HCT116 (cell line): ENCODE data around the gene GGA1. TPM values are rescaled to one million over a fixed set of nuclear protein-coding genes. Genes with fewer than 3 reads are reported as not detected.

Experiments used
- ATAC-seq: fragments of 200-7000 bp; cut with Tn5 transposase; 2 replicates; pipeline ENCODE4 v1.9.1; 2020; ENCODE audit warnings: mild to moderate bottlenecking, moderate library complexity
- BruUV-seq: library from RNA; stranded (reverse); fragments of 400-500 nt; replicated peaks from 2 replicates; lab custom pipeline; 2021; lab: Mats Ljungman, UMichigan
- CTCF ChIA-PET: fragments of 300-600 bp; sonication (Branson Sonifier 250); formaldehyde crosslinking; loops from one replicate; lab custom pipeline; 2021; ENCODE audit warnings: antibody characterized with exemption; lab: Charles Lee
- POLR2A ChIA-PET: fragments of 300-600, 350-600 bp; sonication (Branson Sonifier 250); formaldehyde crosslinking; loops from one replicate; lab custom pipeline; 2021; ENCODE audit warnings: antibody characterized with exemption; lab: Charles Lee
- RAD21 ChIA-PET, 2 experiments: fragments of 300-600 bp; sonication (Branson Sonifier 250); formaldehyde crosslinking; loops; one replicate each; lab custom pipeline; 2023; ENCODE audit warnings: low total read pairs in 2 of 2; ENCODE audit not compliant: uncharacterized antibody in 2 of 2, unreplicated experiment in 2 of 2, low non-redundant PET in 1 of 2; lab: Charles Lee
- DNase-seq: peaks from one replicate; pipeline ENCODE4 v3.0.0-alpha.2; 2010; ENCODE audit warnings: low read depth, low spot score
- H2AFZ ChIP-seq: fragments of 200-600 bp; shearing (Covaris generic), sonication (generic); 2 replicates; pipeline ENCODE4 v1.6.1; 2017; ENCODE audit warnings: low read depth, mixed run types, mixed read lengths, antibody characterized with exemption, low read length; ENCODE audit not compliant: poor library complexity, severe bottlenecking
- H3K27ac ChIP-seq: 2 replicates; pipeline ENCODE4 v1.5.1; 2012; ENCODE audit warnings: low read depth, low read length
- H3K27me3 ChIP-seq: fragments of 200-600 bp; sonication (generic); 2 replicates; pipeline ENCODE4 v1.6.1; 2016; ENCODE audit warnings: mixed run types, low read length, mixed read lengths; ENCODE audit not compliant: insufficient read depth
- H3K36me3 ChIP-seq, 2 experiments: fragments of 200-500 bp in 1 of 2; fragments of 200-600 bp in 1 of 2; sonication (Bioruptor generic) in 1 of 2; sonication (generic) in 1 of 2; 2 replicates each; pipeline versions ENCODE4 v1.5.1 to v1.6.1; 2014 to 2016; ENCODE audit warnings: low read length in 2 of 2, inconsistent platforms in 1 of 2, mixed read lengths in 1 of 2, mixed run types in 1 of 2; ENCODE audit not compliant: insufficient read depth in 2 of 2, control insufficient read depth in 1 of 2
- H3K4me1 ChIP-seq, 2 experiments: fragments of 200-600 bp in 1 of 2; sonication (generic) in 1 of 2; 2 replicates each; pipeline versions ENCODE4 v1.5.1 to v1.6.1; 2012 to 2017; ENCODE audit warnings: low read length in 2 of 2, inconsistent platforms in 1 of 2, mild to moderate bottlenecking in 1 of 2, mixed read lengths in 1 of 2, mixed run types in 1 of 2, moderate library complexity in 1 of 2; ENCODE audit not compliant: insufficient read depth in 2 of 2, control insufficient read depth in 1 of 2
- H3K4me2 ChIP-seq: fragments of 200-600 bp; sonication (generic); 2 replicates; pipeline ENCODE4 v1.6.1; 2017; ENCODE audit warnings: mixed run types, low read length, mixed read lengths
- H3K4me3 ChIP-seq, 2 experiments: fragments of 200-600 bp in 1 of 2; sonication (generic) in 1 of 2; replicated peaks in 1 of 2; 2 replicates each; pipeline ENCODE4 v1.5.1; 2011 to 2016; ENCODE audit warnings: low read length in 2 of 2, control low read depth in 1 of 2, low read depth in 1 of 2, mild to moderate bottlenecking in 1 of 2, mixed read lengths in 1 of 2, mixed run types in 1 of 2
- H3K79me2 ChIP-seq: fragments of 200-600 bp; sonication (generic); 2 replicates; pipeline ENCODE4 v1.6.1; 2017; ENCODE audit warnings: mild to moderate bottlenecking, mixed run types, low read length, moderate library complexity, mixed read lengths; ENCODE audit not compliant: insufficient read depth
- H3K9ac ChIP-seq: fragments of 200-600 bp; sonication (generic); 2 replicates; pipeline ENCODE4 v1.6.1; 2016; ENCODE audit warnings: low read length, mixed read lengths
- H3K9me2 ChIP-seq: fragments of 200-600 bp; sonication (generic), shearing (Covaris generic); 2 replicates; pipeline ENCODE4 v1.6.1; 2017; ENCODE audit warnings: mixed run types, mild to moderate bottlenecking, moderate library complexity; ENCODE audit not compliant: insufficient read depth
- H3K9me3 ChIP-seq, 2 experiments: fragments of 200-500 bp in 1 of 2; fragments of 200-600 bp in 1 of 2; sonication (Bioruptor generic) in 1 of 2; sonication (generic) in 1 of 2; 2 replicates each; pipeline ENCODE4 v1.6.1; 2014 to 2017; ENCODE audit warnings: low read length in 2 of 2, mixed read lengths in 2 of 2, inconsistent platforms in 1 of 2, low read depth in 1 of 2, mild to moderate bottlenecking in 1 of 2, mixed run types in 1 of 2, moderate library complexity in 1 of 2; ENCODE audit not compliant: control insufficient read depth in 1 of 2, insufficient read depth in 1 of 2
- H4K20me1 ChIP-seq: fragments of 200-600 bp; sonication (generic), shearing (Covaris generic); 2 replicates; pipeline ENCODE4 v1.6.1; 2017; ENCODE audit warnings: mixed run types, mild to moderate bottlenecking, moderate library complexity; ENCODE audit not compliant: insufficient read depth
- CBX3 ChIP-seq: IDR thresholded peaks from 2 replicates; pipeline ENCODE4 v1.6.1; 2012; ENCODE audit warnings: low read depth
- CEBPB ChIP-seq: IDR thresholded peaks from 2 replicates; pipeline ENCODE4 v1.6.1; 2012; ENCODE audit warnings: low read depth
- CTCF ChIP-seq, 3 experiments: fragments of 200-600 bp in 1 of 3; sonication (generic) in 1 of 3; IDR thresholded peaks in 2 of 3; conservative IDR thresholded peaks in 1 of 3; 2 replicates each; pipeline ENCODE4 v1.5.1; 2012 to 2017; ENCODE audit warnings: low read depth in 2 of 3, low read length in 2 of 3, antibody characterized with exemption in 1 of 3, borderline replicate concordance in 1 of 3, control low read depth in 1 of 3, mild to moderate bottlenecking in 1 of 3, mixed read lengths in 1 of 3, mixed run types in 1 of 3, moderate library complexity in 1 of 3; ENCODE audit not compliant: insufficient read depth in 1 of 3
- ELF1 ChIP-seq: IDR thresholded peaks from 2 replicates; pipeline ENCODE4 v1.6.1; 2012; ENCODE audit warnings: low read depth, borderline replicate concordance
- EZH2phosphoT487 ChIP-seq: fragments of 200-600 bp; IDR thresholded peaks from 2 replicates; pipeline ENCODE4 v1.6.1; 2018; ENCODE audit warnings: antibody characterized with exemption, borderline replicate concordance
- JUND ChIP-seq: IDR thresholded peaks from 2 replicates; pipeline ENCODE4 v1.6.1; 2012
- MAX ChIP-seq: IDR thresholded peaks from 2 replicates; pipeline ENCODE4 v1.6.1; 2012
- POLR2A ChIP-seq: IDR thresholded peaks from 2 replicates; pipeline ENCODE4 v1.7.0; 2011; ENCODE audit warnings: borderline replicate concordance; ENCODE audit not compliant: insufficient read depth, insufficient read length; ENCODE audit errors: extremely low read depth
- POLR2AphosphoS5 ChIP-seq: IDR thresholded peaks from 2 replicates; pipeline ENCODE4 v1.6.1; 2011; ENCODE audit warnings: mild to moderate bottlenecking, low read depth, low read length, moderate library complexity
- SIN3A ChIP-seq: IDR thresholded peaks from 2 replicates; pipeline ENCODE4 v1.6.1; 2012; ENCODE audit warnings: low read depth
- SP1 ChIP-seq: IDR thresholded peaks from 2 replicates; pipeline ENCODE4 v1.6.1; 2012; ENCODE audit warnings: low read depth
- YY1 ChIP-seq: IDR thresholded peaks from 2 replicates; pipeline ENCODE4 v1.6.1; 2011; ENCODE audit warnings: low read length, low read depth, moderate library complexity, mild to moderate bottlenecking; ENCODE audit not compliant: insufficient replicate concordance; ENCODE audit errors: extremely low read depth
- ZFX ChIP-seq: fragments of 450-650 bp; IDR thresholded peaks from 2 replicates; pipeline ENCODE4 v1.6.1; 2017
- ZNF274 ChIP-seq: fragments of 200-500 bp; sonication (Bioruptor generic); IDR thresholded peaks from 2 replicates; pipeline ENCODE4 v1.6.1; 2014; ENCODE audit warnings: mild to moderate bottlenecking, low read depth, low read length, inconsistent platforms
- intact Hi-C: fragments of 100-400 bp; cut with micrococcal nuclease; formaldehyde crosslinking; loops from 2 replicates; pipeline ENCODE4 v1.10.0; 2022
- total RNA-seq: library from RNA; stranded (reverse); gene quantifications from one replicate; pipeline ENCODE4 v1.2.1, GENCODE V29; 2021; ENCODE audit not compliant: unreplicated experiment

GGA1 gene
- total RNA-seq, 1 experiment from 2014 or later = 89.8 TPM

- no TSS peak for BruUV-seq
- Histone ChIP-seq H3K9ac (no peak overlapping the region), H3K9me3 (no peaks in the 10 kb centered on the region), H3K9me2 (no peaks in the 10 kb centered on the region), H4K20me1 (no peaks in the 10 kb centered on the region), H3K36me3 (peaks cover 7 to 13% of the 10 kb centered on the region in 2 experiments; a peak in 3 of 4 replicates), H3K27ac (no peak overlapping the region), H3K27me3 (no peaks in the 10 kb centered on the region), H3K4me1 (no peaks in the 10 kb centered on the region; a peak in 1 of 4 replicates), H3K4me2 (no peak overlapping the region), H3K4me3 (no peak overlapping the region)
- intact Hi-C loops = no loop called here
- RAD21 ChIA-PET = no interaction called here
- no peak for ATAC-seq
- POLR2A ChIA-PET = no interaction called here
- CTCF ChIA-PET = no interaction called here
- TF ChIP-seq SP1 (no peak), CBX3 (no peak), ZFX (no peak), EZH2phosphoT487 (no peak), YY1 (no peak), POLR2AphosphoS5 (no peak), ZNF274 (no peak), JUND (no peak), CTCF (IDR thresholded peaks at IDR 0.05 in 2 of 3, conservative IDR thresholded peaks at IDR 0.05 in 1 of 3; ENCODE audit: borderline replicate concordance in 1 of 3, insufficient read depth in 1 of 3, low read depth in 2 of 3, low read length in 2 of 3) (no peak), POLR2A (no peak), MAX (no peak), CEBPB (no peak), ELF1 (no peak), SIN3A (no peak)
- TF ChIP-seq, all 23 proteins: peak for 0
- H2AFZ ChIP-seq = no peak overlapping the region
- no peak for DNase-seq
- H3K79me2 ChIP-seq = no peaks in the 10 kb centered on the region
These were observed 18.9 kb downstream of the GGA1 start for GRCh38 chr22:37627545-37627944.
